Urinary bladder (tissue), 4 donors: ENCODE measurements around the gene SCD5. TPM values are rescaled to one million over a fixed set of nuclear protein-coding genes. Genes with fewer than 3 reads are reported as not detected.

Source experiments
- DNase-seq: peaks from one replicate; pipeline ENCODE4 v3.0.0-alpha.2; 2015; ENCODE audit errors: extremely low spot score
- H3K27ac ChIP-seq: one replicate; pipeline ENCODE4 v1.5.1; 2013; ENCODE audit warnings: low read depth, mild to moderate bottlenecking, moderate library complexity
- H3K36me3 ChIP-seq: one replicate; pipeline ENCODE4 v1.6.1; 2013; ENCODE audit warnings: mild to moderate bottlenecking, moderate library complexity; ENCODE audit not compliant: insufficient read depth
- H3K4me1 ChIP-seq: one replicate; pipeline ENCODE4 v1.6.1; 2013; ENCODE audit warnings: mild to moderate bottlenecking, moderate library complexity; ENCODE audit not compliant: insufficient read depth
- H3K4me3 ChIP-seq: one replicate; pipeline ENCODE4 v1.5.1; 2013; ENCODE audit warnings: low read depth, low read length
- WGBS: extraction: QIAGEN DNeasy Blood & Tissue Kit; methylation state at CpG from one replicate; pipeline ENCODE4 v1.1.7; 2013; 5-methylcytosine and 5-hydroxymethylcytosine counted together
- polyA plus RNA-seq: library from polyadenylated mRNA; stranded (reverse); fragments of 200-250 nt; gene quantifications from one replicate; pipeline ENCODE4 v1.2.3, GENCODE V29; 2013
- total RNA-seq: library from RNA; depleted of rRNA; stranded (reverse); fragments of >200 nt; gene quantifications from one replicate; pipeline ENCODE4 v1.2.3, GENCODE V29; 2014
- donor health status: healthy with polysubstance abuse.
- donor health status: healthy.

The SCD5 gene
- total and polyA plus RNA-seq, 2 donors, result 23.3 to 26.0 TPM

DNA sequence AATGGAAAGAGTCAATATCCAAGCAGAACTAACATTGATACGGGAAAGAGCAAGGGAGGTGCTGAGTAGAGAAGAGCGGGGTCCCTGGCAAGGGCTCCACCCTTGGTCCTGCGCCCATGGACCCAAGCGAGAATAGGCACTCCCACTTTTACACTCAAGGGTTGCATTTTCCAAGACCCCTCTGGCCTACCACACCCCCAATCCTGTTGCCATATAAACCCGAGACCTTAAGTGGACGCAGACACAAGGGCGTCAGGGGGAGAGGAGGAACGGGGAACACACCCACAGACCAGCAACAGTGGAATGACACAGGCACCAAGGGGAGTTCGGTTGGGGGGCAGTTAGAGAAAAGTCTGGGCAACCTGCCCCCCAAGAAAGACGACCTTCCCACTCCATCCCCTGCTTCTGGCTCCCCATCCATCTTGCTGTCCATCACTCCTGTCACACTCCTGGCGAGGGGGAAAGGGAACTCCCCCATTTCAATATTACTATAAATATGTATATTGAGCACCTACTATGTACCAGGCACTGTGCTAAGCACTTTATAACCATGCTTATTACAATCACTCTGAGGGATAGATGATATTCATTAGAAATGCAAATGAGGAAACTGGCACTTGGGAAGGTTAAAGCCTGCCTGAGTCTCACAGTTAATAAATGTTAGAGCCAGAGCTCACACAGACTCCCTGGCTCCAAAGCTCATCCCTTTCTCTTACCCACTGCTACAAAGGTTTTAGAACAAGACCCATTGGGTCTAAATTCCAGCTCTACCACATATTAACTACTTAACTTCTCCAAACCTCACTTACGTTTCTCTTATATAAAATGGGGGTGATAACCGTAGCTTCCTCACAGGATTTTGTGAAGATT is 51.7 kb downstream of the SCD5 start:
- WGBS, result 80% methylated on average over 12 of the region's 13 CpGs
- peaks cover 1% of the 10 kb centered on the region for H3K4me1 ChIP-seq
- DNase-seq, result no peak
- H3K27ac ChIP-seq, result no peak overlapping the region
- no peak overlapping the region for H3K4me3 ChIP-seq
- no peaks in the 10 kb centered on the region for H3K36me3 ChIP-seq

DNA sequence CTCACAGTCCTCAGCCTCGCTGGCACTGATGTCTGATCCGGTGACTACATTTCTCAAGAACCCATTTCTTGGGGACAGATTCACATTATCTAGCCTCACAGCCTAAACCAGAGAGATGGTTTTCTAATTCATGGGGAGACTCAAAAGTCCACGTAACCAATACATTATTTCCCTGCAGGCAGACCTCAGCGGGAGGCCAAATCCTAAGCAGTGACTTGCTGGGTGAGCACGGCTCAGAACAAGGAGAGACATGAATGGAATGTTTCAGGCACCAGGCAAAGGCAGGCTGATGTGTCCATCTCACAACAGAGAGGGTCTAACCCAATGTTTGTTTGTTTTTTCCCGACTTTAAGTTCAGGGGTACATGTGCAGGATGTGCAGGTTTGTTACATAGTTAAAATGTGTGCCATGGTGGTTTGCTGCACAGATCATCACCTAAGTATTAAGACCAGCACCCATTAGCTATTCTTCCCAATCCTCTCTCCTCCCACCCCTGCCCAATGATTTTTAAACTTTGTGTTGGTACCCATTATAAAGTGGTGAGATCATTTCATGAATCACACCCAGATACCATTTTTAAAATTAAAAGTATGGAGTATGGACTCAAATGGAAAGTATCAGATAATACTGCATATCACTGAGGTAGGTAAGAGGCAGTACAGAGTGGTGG is 53.3 kb downstream of the SCD5 start:
- WGBS, result 84% methylated on average over 6 of the region's 6 CpGs

DNA sequence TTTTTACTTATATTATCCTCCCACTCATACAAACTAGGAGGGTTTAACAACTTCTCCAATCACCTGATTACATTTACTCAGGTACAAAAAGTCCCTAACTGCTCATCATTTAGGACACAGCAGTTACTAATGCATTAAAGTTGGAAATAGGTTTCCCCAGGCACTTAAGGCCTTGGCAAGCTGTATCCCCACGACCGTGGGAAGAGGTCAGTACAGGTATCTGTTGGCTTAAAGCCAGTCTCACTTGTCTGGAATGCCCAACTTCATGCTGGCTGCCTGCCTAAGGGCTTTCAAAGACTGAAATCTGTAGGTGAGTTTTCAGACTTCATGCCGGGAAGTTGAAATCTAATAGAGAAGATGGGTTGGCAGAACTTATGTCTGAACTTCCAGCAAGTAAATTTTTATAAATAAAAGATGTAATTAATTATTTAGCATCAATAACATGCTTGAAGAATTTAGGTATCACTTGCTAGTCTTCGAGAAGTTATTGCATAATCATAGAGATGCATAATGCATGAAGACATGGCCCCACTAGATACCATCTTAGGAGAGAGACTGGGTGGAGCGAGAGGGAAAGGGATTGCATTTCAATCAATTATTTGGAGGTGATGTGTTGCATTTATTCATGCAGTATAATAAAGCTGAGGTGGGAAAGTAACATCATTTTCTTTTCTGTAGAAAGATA is 54.2 kb downstream of the SCD5 start:
- DNase-seq, result no peak
- H3K36me3 ChIP-seq, result no peaks in the 10 kb centered on the region

More for the DNA sequence above, 53.3 kb downstream of the SCD5 start:
- no peak for DNase-seq
- Histone ChIP-seq H3K4me3 (no peak overlapping the region), H3K27ac (no peak overlapping the region), H3K4me1 (peaks cover 1% of the 10 kb centered on the region), H3K36me3 (no peaks in the 10 kb centered on the region)

DNA sequence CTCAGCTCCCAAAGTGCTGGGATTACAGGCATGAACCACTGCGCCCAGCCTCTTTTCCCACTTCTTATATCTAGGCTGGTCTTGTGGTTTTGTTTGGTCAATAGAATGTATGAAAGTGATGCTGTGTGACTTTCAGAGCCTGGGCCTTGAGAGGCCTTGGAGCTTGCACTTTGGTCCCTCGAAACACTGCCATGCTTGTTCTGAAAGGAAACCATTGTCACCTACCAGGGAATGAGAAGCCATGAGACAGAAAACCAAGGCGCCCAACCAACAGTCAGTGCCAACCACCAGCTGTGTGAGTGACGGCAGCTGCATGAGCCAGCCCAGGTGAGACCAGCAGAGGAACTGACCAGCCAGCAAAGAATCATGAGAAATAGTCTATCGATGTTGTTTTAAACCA is 57.4 kb downstream of the SCD5 start:
- Histone ChIP-seq H3K4me3 (no peak overlapping the region), H3K27ac (no peak overlapping the region), H3K36me3 (no peaks in the 10 kb centered on the region), H3K4me1 (no peaks in the 10 kb centered on the region)
- WGBS, result 88% methylated on average over 5 of the region's 5 CpGs
- DNase-seq, result no peak

More for the DNA sequence above, 54.2 kb downstream of the SCD5 start:
- H3K27ac ChIP-seq, result no peak overlapping the region
- H3K4me3 ChIP-seq, result no peak overlapping the region
- WGBS, result 76% methylated on average over 5 of the region's 5 CpGs
- H3K4me1 ChIP-seq, result peaks cover 1% of the 10 kb centered on the region

DNA sequence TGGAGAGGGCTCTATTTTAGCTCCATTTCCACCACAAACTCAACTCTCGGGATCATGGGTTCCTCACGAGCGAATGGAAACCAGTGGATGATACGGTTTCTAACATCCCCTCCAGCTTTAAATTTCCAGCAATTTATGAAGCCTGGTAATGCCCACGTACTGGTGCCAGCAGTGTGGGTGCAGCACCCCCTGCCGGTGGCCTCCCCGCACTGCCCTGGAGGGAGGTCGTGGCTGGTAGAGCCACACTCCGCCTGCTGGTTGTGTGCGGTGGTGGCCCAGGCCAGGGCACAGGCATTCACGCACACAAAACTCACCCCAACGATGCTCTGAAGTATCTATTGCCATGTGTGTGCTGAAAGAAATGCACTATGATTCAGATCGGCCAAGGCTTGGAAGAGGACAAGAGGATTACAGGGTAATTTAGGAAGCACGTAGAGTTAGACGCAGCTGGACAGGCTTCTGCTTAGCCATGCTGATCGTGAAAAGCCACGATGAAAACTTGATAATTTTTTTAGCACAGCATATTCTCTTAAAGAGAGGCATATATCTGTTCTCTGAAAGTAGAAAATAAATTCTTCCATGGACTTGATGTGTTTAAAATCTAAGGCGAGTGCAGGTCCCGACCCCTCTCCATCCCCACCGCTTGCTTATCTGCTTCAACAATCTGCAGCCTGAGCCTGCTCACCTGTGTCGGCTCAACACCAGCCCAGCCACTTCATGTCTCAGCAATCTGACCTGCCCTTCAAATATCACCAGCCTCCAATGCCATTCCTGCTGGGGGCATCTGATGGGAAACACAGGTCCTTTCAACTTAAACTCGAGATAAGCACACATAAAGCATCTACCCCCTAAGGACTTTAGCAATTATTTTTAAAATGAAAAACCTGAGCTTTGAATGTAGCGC is 59.1 kb downstream of the SCD5 start:
- no peak for DNase-seq
- Histone ChIP-seq H3K27ac (no peak overlapping the region), H3K4me1 (no peaks in the 10 kb centered on the region), H3K36me3 (no peaks in the 10 kb centered on the region), H3K4me3 (no peak overlapping the region)
- 67% methylated on average over 23 of the region's 23 CpGs for WGBS

DNA sequence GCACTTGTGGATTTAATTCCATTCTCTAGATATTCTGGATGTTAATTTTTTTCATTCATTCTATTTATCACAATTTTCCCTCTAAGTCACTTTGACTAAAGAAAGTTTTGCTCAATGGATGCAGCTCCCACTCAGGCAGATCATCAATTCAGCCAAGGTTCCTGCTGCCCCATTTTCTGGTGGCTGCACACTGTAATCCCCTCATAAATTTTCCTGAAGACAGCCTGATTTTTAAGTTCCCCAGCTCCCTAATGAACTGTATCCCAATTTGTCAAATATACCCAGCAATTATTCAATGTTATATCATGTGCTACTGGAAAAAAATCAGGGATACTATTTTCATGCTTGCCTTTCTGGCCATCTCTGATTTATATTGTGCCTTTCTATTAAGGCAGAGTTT is 61.2 kb downstream of the SCD5 start:
- Histone ChIP-seq H3K36me3 (no peaks in the 10 kb centered on the region), H3K4me3 (no peak overlapping the region), H3K4me1 (no peaks in the 10 kb centered on the region), H3K27ac (no peak overlapping the region)
- DNase-seq, result no peak

DNA sequence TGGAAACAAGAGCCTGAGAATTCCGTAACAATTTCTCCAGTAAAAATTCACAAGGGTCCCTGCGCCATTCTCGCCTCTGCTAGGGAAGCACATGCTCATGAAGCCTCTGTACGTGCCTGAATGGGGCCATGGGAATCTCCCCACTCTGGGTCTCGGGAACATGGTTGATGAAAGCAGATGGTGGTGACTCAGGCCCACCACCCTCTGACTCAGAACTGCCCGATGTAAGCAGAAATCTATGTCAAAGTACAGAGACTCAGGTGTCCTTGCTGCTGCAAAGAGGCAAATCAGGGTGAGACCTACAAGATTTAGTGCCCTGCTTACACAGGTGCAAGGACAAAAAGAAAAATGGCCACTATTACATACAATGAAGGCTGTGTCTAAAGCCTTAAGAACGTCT is 65.0 kb downstream of the SCD5 start:
- 88% methylated on average over 7 of the region's 7 CpGs for WGBS
- H3K4me1 ChIP-seq, result no peaks in the 10 kb centered on the region
- no peak overlapping the region for H3K4me3 ChIP-seq
- H3K36me3 ChIP-seq, result no peaks in the 10 kb centered on the region
- no peak overlapping the region for H3K27ac ChIP-seq
- DNase-seq, result no peak

DNA sequence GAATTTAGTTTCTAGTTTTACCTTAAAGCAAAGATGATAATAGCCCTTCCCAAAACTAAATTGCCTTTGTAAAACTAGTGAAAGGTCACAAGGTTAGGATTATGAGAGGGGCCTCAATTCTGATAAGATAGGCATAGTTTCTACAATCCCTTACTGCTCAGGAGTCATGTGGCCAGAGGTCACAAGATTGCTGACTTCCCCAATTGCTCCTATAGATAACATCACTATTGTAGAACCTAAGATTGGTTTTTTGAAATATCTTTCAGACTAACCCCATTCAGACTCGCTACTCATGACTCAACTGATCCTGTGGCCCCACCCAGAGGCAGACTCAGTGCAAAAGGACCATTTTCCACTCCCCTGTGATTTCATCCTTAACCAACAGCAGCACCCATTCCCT is 70.3 kb downstream of the SCD5 start:
- no peak overlapping the region for H3K27ac ChIP-seq
- no peaks in the 10 kb centered on the region for H3K36me3 ChIP-seq
- no peaks in the 10 kb centered on the region for H3K4me1 ChIP-seq
- no peak overlapping the region for H3K4me3 ChIP-seq
- WGBS, result 87% methylated on average over 1 of the region's 1 CpG
- DNase-seq, result no peak

DNA sequence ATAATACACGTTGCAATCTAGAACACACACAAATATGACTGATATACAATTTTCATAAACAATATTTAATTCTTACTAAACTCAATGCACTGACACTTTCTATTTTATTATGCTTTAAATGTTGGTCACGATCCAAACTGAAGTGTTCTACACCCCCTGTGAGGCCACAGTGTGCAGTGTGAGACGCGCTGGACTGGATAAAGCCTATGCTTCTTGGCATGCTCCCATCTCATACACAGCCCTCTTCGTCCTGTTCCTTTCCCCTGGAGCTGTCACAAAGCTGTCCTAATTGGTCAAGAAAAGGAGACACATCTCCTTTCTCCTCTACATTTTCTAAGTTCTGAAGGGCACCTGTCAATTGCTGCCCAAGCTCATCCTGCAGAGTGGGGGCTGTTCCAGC is 72.0 kb downstream of the SCD5 start:
- no peaks in the 10 kb centered on the region for H3K4me1 ChIP-seq
- no peak for DNase-seq
- 78% methylated on average over 5 of the region's 5 CpGs for WGBS
- no peaks in the 10 kb centered on the region for H3K36me3 ChIP-seq
- no peak overlapping the region for H3K4me3 ChIP-seq
- H3K27ac ChIP-seq, result no peak overlapping the region

DNA sequence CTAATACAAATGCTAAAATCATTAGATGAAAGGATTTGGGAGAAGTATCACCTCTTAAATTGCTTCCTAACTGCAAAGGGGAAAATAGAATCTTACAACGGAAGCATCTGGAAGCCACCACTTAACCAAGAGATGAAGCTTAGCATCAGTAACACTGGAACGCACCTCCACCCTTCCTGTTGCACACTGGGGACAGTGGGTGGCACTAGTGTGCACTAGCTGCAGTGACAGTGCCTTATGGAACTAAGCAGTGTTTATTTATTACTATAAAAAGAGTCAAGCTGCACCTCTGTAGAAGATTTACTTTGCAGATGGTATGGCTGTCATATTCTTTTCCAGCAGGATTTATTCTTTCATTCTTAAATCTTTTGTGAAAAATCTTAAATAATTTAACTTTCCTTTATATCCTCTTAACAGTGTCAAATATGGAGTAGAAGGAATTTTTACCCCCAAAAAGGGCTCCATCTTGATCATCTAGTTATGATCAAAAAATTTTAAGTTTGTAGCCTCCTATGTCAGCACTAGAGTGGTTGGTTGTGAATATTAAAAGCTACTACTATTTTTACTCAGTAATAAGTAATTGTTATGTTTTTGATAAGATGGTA is 76.7 kb downstream of the SCD5 start:
- WGBS, result 53% methylated on average over 2 of the region's 2 CpGs
- Histone ChIP-seq H3K4me3 (no peak overlapping the region), H3K27ac (no peak overlapping the region), H3K36me3 (no peaks in the 10 kb centered on the region), H3K4me1 (no peaks in the 10 kb centered on the region)
- DNase-seq, result no peak

DNA sequence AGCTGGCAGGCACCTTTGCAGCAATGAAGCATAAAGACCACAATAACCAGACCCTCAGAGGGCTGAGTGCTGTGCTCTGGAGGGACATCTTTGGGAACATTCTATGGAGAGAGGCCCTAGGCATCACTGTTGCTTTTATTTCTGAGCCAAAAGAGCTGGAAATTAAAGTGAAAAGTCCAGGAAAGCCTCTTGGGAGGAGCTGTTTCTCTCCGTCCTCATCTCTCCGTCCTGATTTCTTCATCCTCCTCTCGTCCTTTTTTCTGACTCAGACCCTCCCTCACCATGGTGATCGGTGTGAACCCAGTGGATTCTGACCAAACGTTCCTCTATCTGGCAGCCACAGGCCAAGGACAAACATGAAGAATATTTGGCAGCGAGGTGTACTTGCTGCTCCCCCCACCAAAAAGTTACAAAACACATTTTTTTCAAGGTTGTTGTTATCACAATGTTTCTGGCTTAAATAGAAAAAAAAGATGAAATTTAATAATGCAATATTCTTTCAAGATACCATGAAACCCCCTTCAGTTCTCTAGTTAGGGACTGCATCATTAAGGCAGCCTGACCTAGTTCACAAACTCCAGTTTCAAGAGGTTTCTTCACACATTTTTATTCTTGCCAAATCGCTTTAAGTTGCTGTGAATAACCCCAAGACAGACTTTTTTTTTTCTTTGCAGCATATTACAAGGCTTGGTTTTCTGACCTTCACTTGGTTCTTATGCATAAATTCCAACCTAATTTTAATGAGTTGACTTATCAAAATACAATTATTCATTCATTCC is 80.2 kb downstream of the SCD5 start:
- Histone ChIP-seq H3K4me1 (no peaks in the 10 kb centered on the region), H3K4me3 (no peak overlapping the region), H3K27ac (no peak overlapping the region), H3K36me3 (no peaks in the 10 kb centered on the region)
- no peak for DNase-seq
- 59% methylated on average over 7 of the region's 7 CpGs for WGBS
